Fibroblast of lung (primary cell): ENCODE measurements around the gene IL23R. TPM values are rescaled to one million over a fixed set of nuclear protein-coding genes. Genes with fewer than 3 reads are reported as not detected.

Experiments
- DNase-seq, 2 donors: peaks; one replicate each; pipeline versions ENCODE4 v3.0.0 to v3.0.0-alpha.2; 2010; ENCODE audit warnings: low read depth in 2 of 2
- H2AFZ ChIP-seq: 2 replicates; pipeline ENCODE4 v1.5.1; 2012; ENCODE audit warnings: low read length, control low read depth, inconsistent platforms
- H3K27ac ChIP-seq: 2 replicates; pipeline ENCODE4 v1.5.1; 2011; ENCODE audit warnings: low read length, control low read depth; ENCODE audit not compliant: insufficient read depth
- H3K27me3 ChIP-seq: 2 replicates; pipeline ENCODE4 v1.5.1; 2011; ENCODE audit warnings: mild to moderate bottlenecking, low read length; ENCODE audit not compliant: control insufficient read depth, insufficient read depth
- H3K36me3 ChIP-seq: 2 replicates; pipeline ENCODE4 v1.5.1; 2011; ENCODE audit warnings: low read length; ENCODE audit not compliant: control insufficient read depth, insufficient read depth
- H3K4me1 ChIP-seq: 2 replicates; pipeline ENCODE4 v1.5.1; 2011; ENCODE audit warnings: low read length; ENCODE audit not compliant: control insufficient read depth, insufficient read depth; ENCODE audit errors: extremely low read depth
- H3K4me2 ChIP-seq: 2 replicates; pipeline ENCODE4 v1.5.1; 2011; ENCODE audit warnings: low read length, control low read depth; ENCODE audit not compliant: insufficient read depth; ENCODE audit errors: extremely low read depth
- H3K4me3 ChIP-seq, 4 experiments: fragments of 200-600 bp in 1 of 4; sonication (generic) in 1 of 4; replicated peaks in 1 of 4; 2 replicates each; pipeline ENCODE4 v1.5.1; 2011 to 2016; ENCODE audit warnings: low read length in 4 of 4, low read depth in 3 of 4, mild to moderate bottlenecking in 3 of 4, control low read depth in 2 of 4, inconsistent platforms in 1 of 4, mixed read lengths in 1 of 4; ENCODE audit not compliant: insufficient read depth in 1 of 4; ENCODE audit errors: control extremely low read depth in 1 of 4
- H3K79me2 ChIP-seq: 2 replicates; pipeline ENCODE4 v1.5.1; 2012; ENCODE audit warnings: mild to moderate bottlenecking, low read length, inconsistent platforms; ENCODE audit not compliant: control insufficient read depth, insufficient read depth
- H3K9ac ChIP-seq: 2 replicates; pipeline ENCODE4 v1.5.1; 2011; ENCODE audit warnings: mild to moderate bottlenecking, low read length, control low read depth; ENCODE audit not compliant: insufficient read depth
- H3K9me3 ChIP-seq: 2 replicates; pipeline ENCODE4 v1.5.1; 2012; ENCODE audit warnings: low read depth, low read length; ENCODE audit not compliant: control insufficient read depth, insufficient read depth
- H4K20me1 ChIP-seq: 2 replicates; pipeline ENCODE4 v1.5.1; 2011; ENCODE audit warnings: low read length; ENCODE audit not compliant: control insufficient read depth, insufficient read depth; ENCODE audit errors: extremely low read depth
- CTCF ChIP-seq, 2 donors: IDR thresholded peaks in 1 of 2; conservative IDR thresholded peaks in 1 of 2; 1 replicate in 1 of 2; 2 replicates in 1 of 2; pipeline ENCODE4 v1.5.1; 2011 to 2012; ENCODE audit warnings: low read length in 2 of 2, control low read depth in 1 of 2, inconsistent platforms in 1 of 2, low read depth in 1 of 2, mild to moderate bottlenecking in 1 of 2
- EZH2 ChIP-seq: IDR thresholded peaks from 2 replicates; pipeline ENCODE4 v1.5.1; 2012; ENCODE audit warnings: low read length, control low read depth, mild to moderate bottlenecking; ENCODE audit errors: missing control alignments
- polyA plus RNA-seq, 2 donors: library from polyadenylated mRNA; depleted of rRNA in 1 of 2; stranded (reverse) in 1 of 2; unstranded in 1 of 2; fragments of >200 nt; gene quantifications; 2 replicates each; pipeline ENCODE4 v1.2.1, GENCODE V29; 2011 to 2012; ENCODE audit warnings: missing spikeins in 1 of 2
- total RNA-seq: library from RNA; depleted of rRNA; stranded (reverse); fragments of >200 nt; gene quantifications from 2 replicates; pipeline ENCODE4 v1.2.1, GENCODE V29; 2014

Gene IL23R
- total and polyA plus RNA-seq, 2 donors (not counting 1 experiment from before 2014, with no cell fraction given): not detected

GRCh38 chr1:67273591-67273990 lies 107.3 kb downstream of the IL23R start:
- no peak for TF ChIP-seq CTCF (conservative IDR thresholded peaks at IDR 0.05 in 1 of 2, IDR thresholded peaks at IDR 0.05 in 1 of 2; ENCODE audit: low read depth in 1 of 2, low read length in 2 of 2)
- no peak for TF ChIP-seq EZH2
- no peaks in the 10 kb centered on the region for H3K27me3 ChIP-seq
- H3K27ac ChIP-seq: no peak overlapping the region
- no peaks in the 10 kb centered on the region for H4K20me1 ChIP-seq
- no peak overlapping the region for H2AFZ ChIP-seq
- no peaks in the 10 kb centered on the region for H3K79me2 ChIP-seq
- no peaks in the 10 kb centered on the region for H3K36me3 ChIP-seq
- DNase-seq: no peak
- no peak overlapping the region for H3K4me2 ChIP-seq
- H3K9me3 ChIP-seq: no peaks in the 10 kb centered on the region
- H3K9ac ChIP-seq: no peak overlapping the region
- no peaks in the 10 kb centered on the region for H3K4me1 ChIP-seq
- no peak overlapping the region for H3K4me3 ChIP-seq

- Histone ChIP-seq H4K20me1 (no peaks in the 10 kb centered on the region), H3K4me3 (no peak overlapping the region)
Measured at GRCh38 chr1:67274623-67275325, 108.5 kb downstream of the IL23R start.

GRCh38 chr1:67280696-67281095 lies 114.4 kb downstream of the IL23R start:
- no peaks in the 10 kb centered on the region for H3K79me2 ChIP-seq
- H3K4me1 ChIP-seq: no peaks in the 10 kb centered on the region
- H3K9me3 ChIP-seq: no peaks in the 10 kb centered on the region
- H3K36me3 ChIP-seq: no peaks in the 10 kb centered on the region
- H2AFZ ChIP-seq: no peak overlapping the region
- H3K27ac ChIP-seq: no peak overlapping the region
- H3K27me3 ChIP-seq: no peaks in the 10 kb centered on the region
- DNase-seq: no peak
- H3K9ac ChIP-seq: no peak overlapping the region
- no peak for TF ChIP-seq CTCF (conservative IDR thresholded peaks at IDR 0.05 in 1 of 2, IDR thresholded peaks at IDR 0.05 in 1 of 2; ENCODE audit: low read depth in 1 of 2, low read length in 2 of 2)
- no peak for TF ChIP-seq EZH2
- H3K4me2 ChIP-seq: no peak overlapping the region
- no peaks in the 10 kb centered on the region for H4K20me1 ChIP-seq
- no peak overlapping the region for H3K4me3 ChIP-seq

More at GRCh38 chr1:67274623-67275325, 108.5 kb downstream of the IL23R start:
- H3K4me1 ChIP-seq: no peaks in the 10 kb centered on the region
- no peaks in the 10 kb centered on the region for H3K36me3 ChIP-seq
- H3K27ac ChIP-seq: no peak overlapping the region
- H3K9me3 ChIP-seq: no peaks in the 10 kb centered on the region
- H2AFZ ChIP-seq: no peak overlapping the region
- no peak for TF ChIP-seq EZH2
- no peak for TF ChIP-seq CTCF (conservative IDR thresholded peaks at IDR 0.05 in 1 of 2, IDR thresholded peaks at IDR 0.05 in 1 of 2; ENCODE audit: low read depth in 1 of 2, low read length in 2 of 2)
- H3K27me3 ChIP-seq: no peaks in the 10 kb centered on the region
- no peak overlapping the region for H3K9ac ChIP-seq
- no peaks in the 10 kb centered on the region for H3K79me2 ChIP-seq
- DNase-seq: no peak
- no peak overlapping the region for H3K4me2 ChIP-seq
